Common myeloid progenitor, CD34-positive (primary cell): ENCODE data around the gene PROZ.

Experiments used
- CTCF ChIA-PET: fragments of 350-600 bp; sonication (Branson Sonifier 250); formaldehyde crosslinking; loops from one replicate; lab custom pipeline; 2021; ENCODE audit warnings: antibody characterized with exemption; lab: Charles Lee
- POLR2A ChIA-PET: fragments of 350-600 bp; sonication (Branson Sonifier 250); formaldehyde crosslinking; loops from one replicate; lab custom pipeline; 2021; ENCODE audit warnings: antibody characterized with exemption; lab: Charles Lee
- DNase-seq, 3 donors: peaks; one replicate each; pipeline versions ENCODE4 v3.0.0 to v3.0.0-alpha.2; 2013
- H3K27ac ChIP-seq, 2 experiments: 1 replicate in 1 of 2; 2 replicates in 1 of 2; pipeline ENCODE4 v1.7.0; 2013; ENCODE audit warnings: inconsistent platforms in 2 of 2, low read length in 2 of 2, mild to moderate bottlenecking in 2 of 2, low read depth in 1 of 2, moderate library complexity in 1 of 2; ENCODE audit not compliant: severe bottlenecking in 2 of 2, insufficient read depth in 1 of 2, poor library complexity in 1 of 2
- H3K27me3 ChIP-seq, 5 experiments: replicated peaks in 2 of 5; 1 replicate in 3 of 5; 2 replicates in 2 of 5; pipeline versions ENCODE4 v1.6.1 to v1.7.0; 2013; ENCODE audit warnings: low read length in 4 of 5, mild to moderate bottlenecking in 2 of 5, moderate library complexity in 2 of 5, inconsistent platforms in 1 of 5; ENCODE audit not compliant: insufficient read depth in 5 of 5, control insufficient read depth in 4 of 5
- H3K36me3 ChIP-seq, 4 experiments: 1 replicate in 2 of 4; 2 replicates in 2 of 4; pipeline versions ENCODE4 v1.6.1 to v1.7.0; 2013; ENCODE audit warnings: low read length in 3 of 4, control low read depth in 1 of 4, mild to moderate bottlenecking in 1 of 4; ENCODE audit not compliant: control insufficient read depth in 4 of 4, insufficient read depth in 4 of 4
- H3K4me1 ChIP-seq, 4 experiments: 1 replicate in 3 of 4; 2 replicates in 1 of 4; pipeline versions ENCODE4 v1.6.1 to v1.7.1; 2013; ENCODE audit warnings: low read length in 3 of 4, mild to moderate bottlenecking in 3 of 4, control low read depth in 1 of 4, inconsistent platforms in 1 of 4, moderate library complexity in 1 of 4; ENCODE audit not compliant: control insufficient read depth in 4 of 4, insufficient read depth in 4 of 4; ENCODE audit errors: control extremely low read depth in 1 of 4
- H3K4me3 ChIP-seq, 7 experiments: 1 replicate in 4 of 7; 2 replicates in 3 of 7; pipeline versions ENCODE4 v1.5.1 to v1.7.0; 2013; ENCODE audit warnings: mild to moderate bottlenecking in 7 of 7, low read length in 6 of 7, moderate library complexity in 6 of 7, inconsistent platforms in 2 of 7, low read depth in 2 of 7, control low read depth in 1 of 7; ENCODE audit not compliant: insufficient read depth in 4 of 7, control insufficient read depth in 1 of 7; ENCODE audit errors: extremely low read depth in 1 of 7
- H3K9me3 ChIP-seq, 5 experiments: 1 replicate in 4 of 5; 2 replicates in 1 of 5; pipeline versions ENCODE4 v1.6.1 to v1.7.1; 2013; ENCODE audit warnings: low read length in 4 of 5, mild to moderate bottlenecking in 2 of 5, inconsistent platforms in 1 of 5, low read depth in 1 of 5, moderate library complexity in 1 of 5; ENCODE audit not compliant: control insufficient read depth in 4 of 5, insufficient read depth in 2 of 5; ENCODE audit errors: control extremely low read depth in 1 of 5
- WGBS: methylation state at CpG from one replicate; pipeline ENCODE4 v1.1.5; 2013; ENCODE audit not compliant: insufficient coverage; 5-methylcytosine and 5-hydroxymethylcytosine counted together

The PROZ gene

GRCh38 chr13:113145496-113145895 is 13.0 kb upstream of the PROZ start:
- no peak for DNase-seq
- no peak overlapping the region for H3K27ac ChIP-seq
- POLR2A ChIA-PET: no interaction called here
- no peak overlapping the region for H3K4me3 ChIP-seq
- CTCF ChIA-PET: no interaction called here
- no peaks in the 10 kb centered on the region for H3K9me3 ChIP-seq
- 86% methylated on average over 11 of the region's 12 CpGs for WGBS
- peaks cover 0 to 1% (median 0%) of the 10 kb centered on the region in 5 experiments for H3K27me3 ChIP-seq
- no peaks in the 10 kb centered on the region for H3K4me1 ChIP-seq
- no peaks in the 10 kb centered on the region for H3K36me3 ChIP-seq

GRCh38 chr13:113145911-113146598 is 12.4 kb upstream of the PROZ start:
- no peaks in the 10 kb centered on the region for H3K36me3 ChIP-seq
- WGBS: 96% methylated on average over 12 of the region's 15 CpGs
- DNase-seq: no peak
- H3K4me1 ChIP-seq: no peaks in the 10 kb centered on the region
- no peak overlapping the region for H3K4me3 ChIP-seq
- no peaks in the 10 kb centered on the region for H3K9me3 ChIP-seq
- peaks cover 0 to 6% (median 0%) of the 10 kb centered on the region in 5 experiments for H3K27me3 ChIP-seq
- CTCF ChIA-PET: interaction anchor here (1.9 kb wide), 1 partner anchor 9 kb away, joined by 5 read pairs; no protein-coding TSS in a partner anchor
- POLR2A ChIA-PET: no interaction called here
- no peak overlapping the region for H3K27ac ChIP-seq

GRCh38 chr13:113146750-113147149 is 11.7 kb upstream of the PROZ start:
- no peak overlapping the region for H3K4me3 ChIP-seq
- no peaks in the 10 kb centered on the region for H3K36me3 ChIP-seq
- H3K9me3 ChIP-seq: no peaks in the 10 kb centered on the region
- peaks cover 0 to 2% (median under 1%) of the 10 kb centered on the region in 4 experiments for H3K4me1 ChIP-seq
- no peak overlapping the region for H3K27ac ChIP-seq
- CTCF ChIA-PET: interaction anchor here (1.9 kb wide), 1 partner anchor 9 kb away, joined by 5 read pairs; no protein-coding TSS in a partner anchor
- H3K27me3 ChIP-seq: peaks cover 0 to 11% (median 0%) of the 10 kb centered on the region in 5 experiments
- POLR2A ChIA-PET: no interaction called here
- no peak for DNase-seq
- WGBS: 94% methylated on average over 8 of the region's 9 CpGs

- no peak overlapping the region for H3K27ac ChIP-seq
- peaks cover 0 to 15% (median 0%) of the 10 kb centered on the region in 5 experiments for H3K27me3 ChIP-seq
- no peak overlapping the region for H3K4me3 ChIP-seq
- no peak for DNase-seq
- CTCF ChIA-PET: interaction anchor here (1.9 kb wide), 1 partner anchor 10 kb away, joined by 5 read pairs; no protein-coding TSS in a partner anchor
- POLR2A ChIA-PET: no interaction called here
- H3K4me1 ChIP-seq: peaks cover 0 to 7% (median 4%) of the 10 kb centered on the region in 4 experiments
- 93% methylated on average over 7 of the region's 8 CpGs for WGBS
- no peaks in the 10 kb centered on the region for H3K9me3 ChIP-seq
- no peaks in the 10 kb centered on the region for H3K36me3 ChIP-seq
Observed at GRCh38 chr13:113147206-113147605, 11.2 kb upstream of the PROZ start.

- Histone ChIP-seq H3K36me3 (no peaks in the 10 kb centered on the region), H3K4me3 (no peak overlapping the region), H3K9me3 (no peaks in the 10 kb centered on the region), H3K4me1 (peaks cover under 1 to 18% (median 16%) of the 10 kb centered on the region in 4 experiments), H3K27ac (no peak overlapping the region), H3K27me3 (peaks cover 0 to 27% (median 0%) of the 10 kb centered on the region in 5 experiments)
- ChIA-PET POLR2A (no interaction called here), CTCF (no interaction called here)
- WGBS: 94% methylated on average over 13 of the region's 13 CpGs
- DNase-seq: no peak
Observed at GRCh38 chr13:113148407-113148806, 10.0 kb upstream of the PROZ start.

GRCh38 chr13:113148940-113149503 is 9.4 kb upstream of the PROZ start:
- H3K4me3 ChIP-seq: no peak overlapping the region
- no peaks in the 10 kb centered on the region for H3K36me3 ChIP-seq
- peaks cover 0 to 27% (median 0%) of the 10 kb centered on the region in 5 experiments for H3K27me3 ChIP-seq
- 98% methylated on average over 33 of the region's 38 CpGs for WGBS
- ChIA-PET POLR2A (no interaction called here), CTCF (interaction anchor here (1.0 kb wide), 1 partner anchor 180 kb away, joined by 3 read pairs; the partner anchor contains the start of gene MCF2L)
- no peaks in the 10 kb centered on the region for H3K9me3 ChIP-seq
- H3K4me1 ChIP-seq: peaks cover 3 to 22% (median 19%) of the 10 kb centered on the region in 4 experiments
- no peak overlapping the region for H3K27ac ChIP-seq
- DNase-seq: no peak
